Calu3 (cell line): Measurements from ENCODE around the gene CCHCR1. TPM values are rescaled to one million over a fixed set of nuclear protein-coding genes. Genes with fewer than 3 reads are reported as not detected.

ENCODE experiments used
- BruUV-seq: library from RNA; stranded (reverse); fragments of 400-500 nt; replicated peaks from 2 replicates; lab custom pipeline; 2021; lab: Mats Ljungman, UMichigan
- CTCF ChIA-PET: fragments of 300-600 bp; sonication (Branson Sonifier 250); formaldehyde crosslinking; loops from one replicate; lab custom pipeline; 2022; ENCODE audit warnings: antibody characterized with exemption; lab: Charles Lee
- DNase-seq: peaks from one replicate; pipeline ENCODE4 v3.0.0; 2022
- H3K27ac Mint-ChIP-seq: one replicate; pipeline ENCODE4 v1.8.0; 2022; ENCODE audit warnings: mixed read lengths; ENCODE audit not compliant: unreplicated experiment
- H3K27me3 Mint-ChIP-seq: one replicate; pipeline ENCODE4 v1.8.0; 2022; ENCODE audit warnings: mixed read lengths; ENCODE audit not compliant: unreplicated experiment
- H3K36me3 Mint-ChIP-seq: one replicate; pipeline ENCODE4 v1.8.0; 2022; ENCODE audit warnings: mild to moderate bottlenecking, moderate library complexity, mixed read lengths; ENCODE audit not compliant: insufficient read depth, unreplicated experiment
- H3K4me1 Mint-ChIP-seq: one replicate; pipeline ENCODE4 v1.8.0; 2022; ENCODE audit warnings: mild to moderate bottlenecking, low read depth, mixed read lengths; ENCODE audit not compliant: unreplicated experiment
- H3K4me3 Mint-ChIP-seq: one replicate; pipeline ENCODE4 v1.8.0; 2022; ENCODE audit warnings: mild to moderate bottlenecking, low read depth, moderate library complexity, mixed read lengths; ENCODE audit not compliant: unreplicated experiment
- H3K9me3 Mint-ChIP-seq: one replicate; pipeline ENCODE4 v1.8.0; 2022; ENCODE audit warnings: low read depth, mixed read lengths; ENCODE audit not compliant: unreplicated experiment
- CTCF ChIP-seq: fragments of 200-600 bp; IDR thresholded peaks from one replicate; pipeline ENCODE4 v1.8.0; 2022; ENCODE audit warnings: antibody characterized with exemption; ENCODE audit not compliant: unreplicated experiment
- intact Hi-C: fragments of 100-400 bp; cut with micrococcal nuclease; formaldehyde crosslinking; loops from one replicate; pipeline ENCODE4 v1.10.0; 2022; ENCODE audit not compliant: unreplicated experiment
- total RNA-seq: library from RNA; stranded (reverse); gene quantifications from 2 replicates; pipeline ENCODE4 v1.2.3, GENCODE V29; 2022

Gene CCHCR1
- total RNA-seq, 1 experiment from 2014 or later: 105 TPM

- no TSS peak for BruUV-seq
Observed at GRCh38 chr6:31180500-31180899, 22.9 kb upstream of the CCHCR1 start.

DNA sequence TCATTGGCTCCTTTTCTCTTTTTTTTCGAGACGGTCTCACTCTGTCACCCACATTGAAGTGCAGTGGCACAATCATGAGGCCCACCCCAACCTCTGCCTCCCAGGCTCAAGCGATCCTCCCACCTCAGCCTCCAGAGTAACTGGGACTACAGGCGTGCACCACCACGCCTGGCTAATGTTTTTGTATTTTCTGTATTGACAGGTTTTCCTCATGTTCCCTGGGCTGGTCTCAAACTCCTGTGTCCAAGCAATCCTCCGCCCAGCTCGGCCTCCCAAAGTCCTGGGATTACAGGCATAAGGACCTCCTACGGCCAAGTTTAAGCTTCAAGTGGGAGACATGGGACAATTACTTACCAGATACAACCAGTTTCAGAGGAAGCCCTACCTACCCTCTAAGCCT lies 22.3 kb upstream of the CCHCR1 start:
- no peaks in the 10 kb centered on the region for H3K27me3 Mint-ChIP-seq
- H3K4me3 Mint-ChIP-seq: peak overlapping the region; percentile 91
- BruUV-seq: no TSS peak
- CTCF ChIA-PET: interaction anchor here (2.7 kb wide), 1 partner anchor 21 kb away, joined by 11 read pairs; the partner anchor contains the start of genes CCHCR1 and TCF19
- no peak for DNase-seq
- peaks cover 51% of the 10 kb centered on the region for H3K4me1 Mint-ChIP-seq
- peak overlapping the region; percentile 90 for H3K27ac Mint-ChIP-seq
- H3K9me3 Mint-ChIP-seq: no peaks in the 10 kb centered on the region
- no peak for TF ChIP-seq CTCF
- H3K36me3 Mint-ChIP-seq: peaks cover 85% of the 10 kb centered on the region
- intact Hi-C loops: loop anchor here (2.0 kb wide), 1 partner anchor 21 kb away; the partner anchor contains the start of gene TCF19

More at GRCh38 chr6:31180500-31180899, 22.9 kb upstream of the CCHCR1 start:
- TF ChIP-seq CTCF: no peak
- peaks cover 85% of the 10 kb centered on the region for H3K36me3 Mint-ChIP-seq
- peak; percentile 98 for DNase-seq
- H3K4me3 Mint-ChIP-seq: peak overlapping the region; percentile 91
- CTCF ChIA-PET: interaction anchor here (0.6 to 2.7 kb wide), 3 partner anchors 22 to 99 kb away, joined by 3 to 11 read pairs (median 7); partner anchors contain the start of genes CCHCR1 and TCF19
- H3K27me3 Mint-ChIP-seq: no peaks in the 10 kb centered on the region
- H3K9me3 Mint-ChIP-seq: no peaks in the 10 kb centered on the region
- H3K27ac Mint-ChIP-seq: peak overlapping the region; percentile 90
- intact Hi-C loops: no loop called here
- peaks cover 49% of the 10 kb centered on the region for H3K4me1 Mint-ChIP-seq

- H3K27ac Mint-ChIP-seq: peak overlapping the region; percentile 58
- no TSS peak for BruUV-seq
- H3K27me3 Mint-ChIP-seq: no peaks in the 10 kb centered on the region
- CTCF ChIA-PET: interaction anchor here (0.6 kb wide), 1 partner anchor 11 kb away, joined by 4 read pairs; no protein-coding TSS in a partner anchor
- no peak for DNase-seq
- no peaks in the 10 kb centered on the region for H3K9me3 Mint-ChIP-seq
- peaks cover 51% of the 10 kb centered on the region for H3K4me1 Mint-ChIP-seq
- no peak for TF ChIP-seq CTCF
- peaks cover 89% of the 10 kb centered on the region for H3K36me3 Mint-ChIP-seq
- H3K4me3 Mint-ChIP-seq: peak overlapping the region; percentile 91
- intact Hi-C loops: loop anchor here (2.0 kb wide), 1 partner anchor 20 kb away; the partner anchor contains the start of gene TCF19
Observed at GRCh38 chr6:31179042-31179386, 21.4 kb upstream of the CCHCR1 start.

DNA sequence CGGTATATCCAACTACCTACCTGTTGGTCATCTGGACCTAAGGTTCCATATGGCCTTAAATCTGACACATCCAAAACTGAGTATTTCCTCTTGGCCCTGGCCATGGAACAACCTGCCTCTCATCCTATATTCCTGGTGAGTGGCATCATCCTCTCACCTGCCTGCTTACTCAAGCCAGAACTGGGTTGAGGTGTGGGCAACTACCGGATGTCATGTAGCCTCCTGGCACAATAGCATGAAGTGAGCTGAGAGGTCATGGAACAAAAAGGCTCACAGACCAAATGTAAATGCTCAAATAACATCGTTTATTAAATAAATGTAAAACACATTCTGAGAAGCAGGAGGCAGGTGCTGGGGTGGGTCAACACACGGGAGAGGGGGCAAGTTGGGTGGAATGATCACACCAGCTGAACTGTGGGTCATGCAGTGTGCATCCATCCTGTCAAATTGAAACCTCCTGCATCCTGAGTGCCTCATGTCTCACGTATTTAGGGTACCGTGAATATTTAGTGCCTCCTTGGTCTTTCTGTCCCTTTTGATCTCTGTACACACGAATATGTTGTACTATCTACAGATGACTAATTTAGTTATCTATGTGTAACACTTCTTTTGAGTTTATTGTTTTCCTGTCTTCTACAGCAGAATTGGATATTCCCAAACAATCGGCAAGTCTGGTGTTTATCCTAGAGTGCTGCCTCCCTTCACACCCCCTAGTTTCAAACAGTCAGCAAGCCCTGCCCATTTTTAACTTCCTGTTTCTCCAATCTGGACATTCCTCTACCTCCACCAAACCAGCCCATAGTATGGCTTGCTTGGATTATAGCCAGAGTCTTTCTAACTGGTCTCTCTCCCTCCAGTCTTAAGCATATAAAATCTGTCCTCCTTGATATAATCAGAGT lies 20.8 kb upstream of the CCHCR1 start:
- DNase-seq: peak; percentile 57
- Mint-ChIP-seq H3K9me3 (no peaks in the 10 kb centered on the region), H3K27ac (peak overlapping the region; percentile 58), H3K4me1 (peaks cover 56% of the 10 kb centered on the region), H3K36me3 (peaks cover 89% of the 10 kb centered on the region), H3K27me3 (no peaks in the 10 kb centered on the region), H3K4me3 (peak overlapping the region; percentile 91)
- TF ChIP-seq CTCF: no peak
- CTCF ChIA-PET: interaction anchor here (0.7 kb wide), 1 partner anchor 9 kb away, joined by 3 read pairs; no protein-coding TSS in a partner anchor
- intact Hi-C loops: loop anchor here (2.0 kb wide), 1 partner anchor 20 kb away; the partner anchor contains the start of gene TCF19
- no TSS peak for BruUV-seq
